ENCODE measurements around the gene CDK1.
"Not testable (repeated sequence)": the region's sequence is repeated elsewhere in the genome, so short reads cannot be mapped to it uniquely, and the experiment has no call there.

The CDK1 gene

DNA sequence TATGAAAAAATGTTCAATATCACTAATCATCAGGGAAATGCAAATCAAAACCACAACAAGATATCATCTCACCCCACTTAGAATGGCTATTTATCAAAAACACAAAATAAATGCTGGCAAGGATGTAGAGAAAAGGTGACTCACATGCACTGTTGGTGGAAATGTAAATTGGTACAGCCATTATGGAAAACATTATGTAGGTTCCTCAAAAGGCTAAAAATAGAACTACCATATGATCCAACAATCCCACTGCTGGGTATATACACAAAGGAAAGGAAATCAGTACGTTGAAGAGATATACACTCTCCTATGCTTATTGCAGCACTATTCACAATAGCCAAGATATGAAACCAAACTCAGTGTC is 50.2 kb downstream of the CDK1 start:
- TF ChIP-seq, protein P1, sequence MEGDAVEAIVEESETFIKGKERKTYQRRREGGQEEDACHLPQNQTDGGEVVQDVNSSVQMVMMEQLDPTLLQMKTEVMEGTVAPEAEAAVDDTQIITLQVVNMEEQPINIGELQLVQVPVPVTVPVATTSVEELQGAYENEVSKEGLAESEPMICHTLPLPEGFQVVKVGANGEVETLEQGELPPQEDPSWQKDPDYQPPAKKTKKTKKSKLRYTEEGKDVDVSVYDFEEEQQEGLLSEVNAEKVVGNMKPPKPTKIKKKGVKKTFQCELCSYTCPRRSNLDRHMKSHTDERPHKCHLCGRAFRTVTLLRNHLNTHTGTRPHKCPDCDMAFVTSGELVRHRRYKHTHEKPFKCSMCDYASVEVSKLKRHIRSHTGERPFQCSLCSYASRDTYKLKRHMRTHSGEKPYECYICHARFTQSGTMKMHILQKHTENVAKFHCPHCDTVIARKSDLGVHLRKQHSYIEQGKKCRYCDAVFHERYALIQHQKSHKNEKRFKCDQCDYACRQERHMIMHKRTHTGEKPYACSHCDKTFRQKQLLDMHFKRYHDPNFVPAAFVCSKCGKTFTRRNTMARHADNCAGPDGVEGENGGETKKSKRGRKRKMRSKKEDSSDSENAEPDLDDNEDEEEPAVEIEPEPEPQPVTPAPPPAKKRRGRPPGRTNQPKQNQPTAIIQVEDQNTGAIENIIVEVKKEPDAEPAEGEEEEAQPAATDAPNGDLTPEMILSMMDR (conservative IDR thresholded peaks at IDR 0.05; ENCODE audit: low read depth, low read length), result no peak
- DNase-seq (ENCODE audit: low read depth), result peak; percentile 36

DNA sequence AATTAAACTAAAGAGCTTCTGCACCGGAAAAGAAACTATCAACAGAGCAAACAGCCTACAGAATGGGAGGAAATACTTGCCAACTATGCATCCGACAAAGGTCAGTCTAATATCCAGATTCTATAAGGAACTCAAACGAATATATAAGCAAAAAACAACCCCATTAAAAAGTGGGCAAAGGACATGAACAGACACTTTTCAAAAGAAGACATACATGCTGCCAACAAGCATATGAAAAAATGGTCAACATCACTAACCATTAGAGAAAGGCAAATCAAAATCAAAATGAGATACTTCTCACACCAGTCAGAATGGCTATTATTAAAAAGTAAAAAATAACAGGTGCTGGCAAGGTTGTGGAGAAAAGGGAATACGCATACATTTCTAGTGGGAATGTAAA is 53.9 kb downstream of the CDK1 start:
- DNase-seq (ENCODE audit: low read depth); H3K4me3 ChIP-seq (ENCODE audit: low read depth, low read length): not testable (repeated sequence)

More for the DNA sequence above, 50.2 kb downstream of the CDK1 start:
- H3K4me3 ChIP-seq (ENCODE audit: low read depth, low read length), result no peak overlapping the region

DNA sequence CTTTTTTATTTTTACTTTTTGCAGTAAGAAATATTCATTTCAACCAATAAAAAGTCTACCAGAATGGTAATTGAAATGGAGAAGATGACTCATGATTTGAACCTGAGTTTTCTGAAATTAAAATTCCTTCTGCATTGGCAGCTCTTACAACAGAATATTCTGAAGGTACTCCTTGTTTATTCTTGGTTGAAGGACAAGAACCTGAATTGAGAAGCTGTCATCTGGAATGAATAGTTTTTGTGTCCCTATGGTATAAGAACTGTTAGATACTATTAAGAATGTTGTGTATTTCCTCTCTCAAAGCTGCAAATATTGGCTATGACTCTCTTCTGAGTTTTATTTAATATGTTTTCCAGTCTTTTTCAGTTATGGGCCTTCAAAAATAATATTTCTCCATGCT is 56.1 kb downstream of the CDK1 start:
- DNase-seq (ENCODE audit: low read depth), result no peak
- no peak overlapping the region for H3K4me3 ChIP-seq (ENCODE audit: low read depth, low read length)
- TF ChIP-seq, protein P1 (conservative IDR thresholded peaks at IDR 0.05; ENCODE audit: low read depth, low read length), result no peak

DNA sequence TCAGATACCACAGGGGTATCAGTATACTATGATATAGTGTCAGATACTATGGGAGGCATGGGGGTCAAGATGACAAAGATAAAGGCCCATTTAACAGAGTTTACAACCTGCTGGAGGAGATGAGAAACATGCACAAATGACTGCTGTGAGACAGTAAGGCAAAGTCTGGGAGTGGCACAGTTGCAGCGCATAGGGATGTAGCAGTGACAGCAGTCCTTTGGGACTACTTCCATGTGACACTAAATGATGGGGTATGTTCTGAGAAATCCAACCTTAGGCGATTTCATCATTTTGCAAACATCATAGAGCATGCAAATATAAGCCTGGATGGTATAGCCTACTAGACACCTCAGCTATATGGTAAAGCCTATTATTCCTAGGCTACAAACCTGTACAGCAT is 56.8 kb downstream of the CDK1 start:
- no peak for DNase-seq (ENCODE audit: low read depth)
- TF ChIP-seq, protein P1 (conservative IDR thresholded peaks at IDR 0.05; ENCODE audit: low read depth, low read length), result no peak
- no peak overlapping the region for H3K4me3 ChIP-seq (ENCODE audit: low read depth, low read length)

DNA sequence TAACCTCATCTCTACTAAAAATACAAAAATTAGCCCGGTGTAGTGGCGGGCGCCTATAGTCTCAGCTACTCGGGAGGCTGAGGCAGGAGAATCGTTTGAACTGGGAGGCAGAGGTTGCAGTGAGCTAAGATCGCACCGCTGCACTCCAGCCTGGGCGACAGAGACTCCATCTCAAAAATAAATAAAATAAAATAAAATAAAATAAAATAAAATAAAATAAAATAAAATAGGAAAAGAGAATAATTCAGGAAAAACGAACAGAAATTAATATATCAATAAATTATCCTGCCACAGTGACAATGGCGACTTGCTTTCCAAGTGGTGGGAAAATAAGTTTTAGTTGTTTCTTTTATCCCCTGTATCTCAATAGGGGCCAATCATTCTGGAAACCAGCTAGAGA is 62.9 kb downstream of the CDK1 start:
- H3K4me3 ChIP-seq (ENCODE audit: low read depth, low read length); DNase-seq (ENCODE audit: low read depth): not testable (repeated sequence)

DNA sequence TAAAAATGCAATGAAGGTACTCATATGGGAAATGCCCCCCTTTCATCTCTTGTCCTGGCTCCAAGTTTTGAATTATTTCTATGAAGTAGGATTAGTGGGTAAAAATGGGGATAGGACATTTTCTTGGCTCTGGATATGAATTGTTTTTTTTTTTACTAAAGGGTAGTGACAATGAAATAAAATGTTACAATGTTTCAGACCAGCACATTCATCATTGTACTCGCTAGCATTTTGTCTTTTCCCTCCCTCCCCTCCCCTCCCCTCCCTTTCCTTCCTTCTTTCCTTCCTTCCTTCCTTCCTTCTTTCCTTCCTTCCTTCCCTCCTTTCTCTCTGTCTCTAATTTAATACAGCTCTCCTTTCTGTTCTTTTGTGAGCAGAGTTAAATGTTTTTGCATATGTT is 64.4 kb downstream of the CDK1 start:
- TF ChIP-seq, protein P1 (conservative IDR thresholded peaks at IDR 0.05; ENCODE audit: low read depth, low read length), result no peak

More for the DNA sequence above, 64.4 kb downstream of the CDK1 start:
- H3K4me3 ChIP-seq (ENCODE audit: low read depth, low read length), result no peak overlapping the region
- no peak for DNase-seq (ENCODE audit: low read depth)

Measured in choroid plexus epithelial cell (primary cell).